Measurements from ENCODE around the gene PRLR.
"Not testable (repeated sequence)": the region's sequence is repeated elsewhere in the genome, so short reads cannot be mapped to it uniquely, and the experiment has no call there.

Gene PRLR

DNA sequence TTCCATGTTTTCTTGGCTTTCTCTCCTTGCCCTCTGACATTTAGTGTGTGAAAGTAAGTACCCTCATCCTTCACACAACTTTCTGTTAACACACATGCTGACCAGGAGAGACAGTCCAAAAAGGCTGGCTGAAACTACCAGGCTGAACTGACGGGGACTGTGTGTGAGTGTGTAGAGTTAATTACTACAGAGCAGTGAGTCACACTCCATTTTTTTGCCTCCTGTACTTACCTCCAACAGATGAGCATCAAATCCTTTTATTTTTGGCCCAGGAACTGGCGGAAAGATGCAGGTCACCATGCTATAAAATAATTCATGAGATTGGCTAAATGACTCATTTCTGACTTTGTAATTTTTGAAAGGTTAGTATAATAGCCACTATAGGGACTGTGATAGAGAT, 162.3 kb downstream of the PRLR start:
- DNase-seq: no peak

DNA sequence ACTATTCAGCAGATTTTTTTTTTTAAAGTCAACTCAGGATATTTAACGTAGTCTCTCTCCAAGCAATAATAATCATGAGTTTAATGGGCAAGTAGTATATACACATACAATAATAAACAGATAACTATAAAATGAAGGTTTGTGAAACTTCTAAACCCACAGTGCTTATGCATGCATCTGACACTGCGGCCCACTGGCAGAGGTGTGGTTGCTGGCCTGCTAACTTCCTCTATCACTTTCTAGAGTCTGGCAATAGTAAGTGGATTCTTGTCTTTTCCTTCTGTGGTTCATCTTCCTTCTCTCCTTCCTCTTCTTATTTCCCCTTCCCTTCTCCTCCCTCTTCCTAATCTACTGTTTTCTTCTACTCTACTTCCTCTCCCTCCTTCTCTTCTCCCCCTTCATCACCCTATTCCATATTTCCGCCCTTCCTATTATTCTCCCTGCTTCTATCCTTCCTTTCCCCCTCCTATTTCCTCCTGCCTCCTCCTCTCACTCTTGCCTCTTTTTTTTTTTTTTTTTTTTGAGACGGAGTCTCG, 164.0 kb downstream of the PRLR start:
- DNase-seq: no peak

DNA sequence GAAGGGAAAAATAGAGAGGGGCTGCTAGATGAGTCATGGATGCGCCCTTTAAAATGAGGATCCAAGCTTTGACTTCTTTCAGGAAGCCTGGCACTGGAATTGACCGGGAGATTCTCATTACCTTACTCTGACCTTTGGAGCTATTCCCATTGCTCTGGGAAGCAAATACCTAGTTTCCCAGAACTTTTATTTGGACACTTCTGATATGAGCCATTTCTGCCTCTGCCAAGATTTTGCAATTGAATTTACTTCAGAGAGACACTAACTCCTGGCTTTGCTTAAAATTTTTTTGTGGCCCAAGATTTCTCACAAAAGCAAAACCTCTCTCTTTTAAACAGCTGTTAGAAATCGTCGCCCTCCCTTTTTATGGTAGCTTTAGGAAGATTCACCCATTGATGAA, 166.9 kb downstream of the PRLR start:
- DNase-seq: no peak

DNA sequence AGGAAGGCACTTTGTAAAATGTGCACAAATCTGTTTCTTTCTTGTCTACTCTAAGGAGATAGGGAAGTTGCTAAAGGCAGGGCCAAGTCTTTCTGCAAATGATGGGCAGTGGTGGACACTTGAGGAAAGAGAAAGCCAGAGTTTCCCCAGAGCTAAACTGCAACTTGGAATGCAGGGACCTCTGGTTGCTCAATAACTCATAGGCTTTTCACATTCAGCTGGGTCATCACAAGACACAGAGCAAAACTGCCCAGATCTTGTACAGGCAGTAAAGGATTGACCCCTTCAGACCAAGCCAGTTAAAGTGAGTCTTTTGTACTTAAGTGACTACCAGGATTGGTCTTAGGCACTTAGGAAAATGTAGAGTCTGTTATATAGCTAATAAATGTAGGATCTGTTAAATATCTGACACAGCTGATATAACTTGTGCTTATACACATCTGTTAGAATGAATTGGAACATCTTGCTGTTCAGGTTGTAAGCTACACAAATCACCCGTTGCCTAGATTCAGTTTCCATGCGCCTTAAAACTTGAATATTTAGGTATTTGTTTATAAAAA, 169.0 kb downstream of the PRLR start:
- no peak for DNase-seq

DNA sequence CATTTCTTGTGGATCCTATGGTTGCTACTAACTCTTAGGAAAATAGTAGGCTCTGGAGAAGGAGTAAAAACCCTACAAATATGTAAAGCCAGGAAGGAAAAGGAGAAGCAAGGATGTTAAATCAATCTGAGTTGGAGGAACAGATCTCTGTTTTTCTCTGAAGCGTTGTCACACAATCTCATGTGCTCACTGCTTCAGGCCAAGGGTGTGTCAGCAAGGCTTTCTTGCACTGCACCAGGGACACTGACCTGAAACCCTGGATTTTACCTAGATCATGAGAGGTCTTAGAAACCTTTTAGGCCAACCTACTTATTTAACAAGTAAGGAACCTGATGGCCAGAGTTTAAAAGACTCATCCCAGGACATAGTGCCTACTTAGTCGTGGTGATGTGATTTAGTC, 170.1 kb downstream of the PRLR start:
- DNase-seq: no peak

DNA sequence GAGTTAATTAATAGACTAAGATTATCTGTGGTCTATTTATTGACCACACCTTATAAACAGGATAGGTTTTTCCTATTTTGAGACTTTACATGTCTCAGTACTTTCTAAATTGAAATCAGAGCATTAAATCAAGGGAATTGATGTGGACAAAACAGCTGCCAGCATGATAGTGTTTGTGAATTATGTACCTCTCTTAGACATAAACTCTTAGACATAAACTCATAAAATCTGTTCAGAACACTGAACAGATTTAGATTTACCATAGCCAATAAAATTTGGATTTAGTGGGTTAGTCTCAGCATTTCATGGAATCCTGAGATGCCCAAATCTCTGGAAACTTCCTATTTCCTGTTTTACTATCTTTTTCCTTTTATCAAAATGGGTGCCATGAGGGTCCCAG, 171.0 kb downstream of the PRLR start:
- DNase-seq: no peak

DNA sequence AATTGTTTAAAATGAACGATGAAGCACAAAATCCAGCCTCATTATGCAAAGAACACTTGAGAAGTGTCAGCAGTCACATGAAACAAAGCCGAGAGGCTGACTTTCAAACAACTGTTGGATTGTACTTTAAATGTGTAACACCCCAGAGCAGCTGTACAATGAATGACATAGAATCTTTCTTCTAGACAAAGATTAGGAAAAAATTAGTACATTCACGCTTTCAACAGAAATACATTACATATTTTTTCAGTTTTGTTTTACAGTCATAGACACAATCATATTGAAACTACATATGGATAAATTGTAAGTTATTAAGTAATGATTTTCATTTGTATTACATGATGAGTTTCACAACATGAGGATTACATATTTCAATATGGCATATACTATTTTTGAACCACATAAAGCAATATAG, 171.9 kb downstream of the PRLR start:
- no peak for DNase-seq

DNA sequence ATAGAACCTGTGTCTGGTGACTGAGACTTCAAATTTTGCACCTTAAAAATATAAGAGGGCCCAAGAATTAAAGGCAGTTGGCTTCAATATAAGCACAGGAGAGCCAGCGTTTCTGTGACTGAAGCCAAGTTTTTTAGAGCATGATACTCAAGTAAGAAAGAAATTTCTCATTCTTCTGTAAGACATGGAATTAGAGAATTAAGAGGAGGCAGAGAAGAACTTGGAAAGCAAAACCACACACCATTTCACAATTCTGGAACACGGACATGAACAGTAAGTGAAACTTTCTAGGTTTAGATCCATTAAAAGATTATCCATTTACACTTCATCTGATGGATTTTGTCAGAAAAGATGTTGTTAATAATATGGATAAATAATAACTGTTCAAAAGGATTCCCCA, 173.6 kb downstream of the PRLR start:
- DNase-seq: no peak

DNA sequence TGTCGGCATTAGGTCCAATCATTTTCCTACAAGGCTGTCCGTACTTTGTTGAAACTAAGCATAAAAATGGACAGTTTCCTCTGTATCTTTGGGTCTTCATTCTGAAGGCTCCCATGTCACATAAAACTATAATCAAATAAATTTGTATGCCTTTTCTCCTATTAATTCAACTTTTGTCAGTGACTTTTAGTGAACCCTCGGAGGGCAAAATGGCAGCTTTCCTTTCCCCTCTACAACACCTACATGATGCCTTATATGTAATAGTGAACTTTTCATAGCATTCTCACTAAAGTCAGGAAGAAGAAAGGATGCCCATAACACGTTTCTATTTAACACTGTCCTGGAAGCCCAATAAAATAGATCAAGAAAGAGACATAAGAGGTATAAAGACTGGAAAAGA, 177.4 kb downstream of the PRLR start:
- DNase-seq: no peak

DNA sequence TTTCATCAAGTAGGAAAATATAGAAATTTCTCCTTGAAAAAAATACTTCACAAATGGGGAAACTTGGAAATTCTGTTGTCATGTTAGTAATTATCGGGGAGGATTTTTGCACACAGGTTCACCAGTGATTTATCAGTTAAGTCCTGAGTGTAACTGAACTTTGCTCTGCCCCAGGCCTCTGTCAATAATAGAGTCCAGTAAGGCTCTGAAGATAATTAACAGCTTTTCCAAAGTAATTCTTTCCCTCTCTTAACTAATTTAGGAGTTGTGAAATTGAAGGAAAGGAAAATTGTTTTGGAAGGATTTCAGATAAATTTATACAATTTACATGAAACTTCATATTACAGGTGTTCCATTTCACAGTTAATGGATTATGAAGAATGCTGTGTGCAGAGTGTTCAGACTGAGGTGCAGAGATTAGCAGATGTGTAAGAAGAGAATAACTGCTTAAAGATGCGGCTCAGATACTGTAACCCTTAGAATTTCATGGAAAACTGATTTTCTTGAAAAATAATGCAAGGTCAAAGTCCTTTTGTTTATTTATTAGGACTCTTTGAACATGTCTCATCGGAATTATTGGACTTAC, 179.7 kb downstream of the PRLR start:
- DNase-seq: no peak

DNA sequence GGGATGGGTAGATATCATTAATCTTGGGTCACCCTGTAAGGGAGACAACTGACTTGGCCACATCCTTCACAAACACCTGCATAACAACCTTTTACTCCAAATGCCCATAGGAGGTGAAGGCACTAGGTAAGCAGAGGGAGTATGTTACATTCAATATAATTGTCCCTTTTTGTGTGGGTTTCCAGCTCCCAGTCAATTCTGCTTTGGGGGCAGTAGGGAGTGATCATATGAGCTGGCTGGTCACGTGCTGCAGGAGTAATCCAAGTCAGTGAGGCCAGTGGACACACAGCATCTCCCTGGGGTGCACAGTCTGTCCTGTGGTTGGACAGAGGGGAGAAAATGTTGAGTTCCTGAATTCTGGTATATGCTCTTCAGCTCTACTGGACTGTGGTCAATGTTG, 181.4 kb downstream of the PRLR start:
- no peak for DNase-seq

DNA sequence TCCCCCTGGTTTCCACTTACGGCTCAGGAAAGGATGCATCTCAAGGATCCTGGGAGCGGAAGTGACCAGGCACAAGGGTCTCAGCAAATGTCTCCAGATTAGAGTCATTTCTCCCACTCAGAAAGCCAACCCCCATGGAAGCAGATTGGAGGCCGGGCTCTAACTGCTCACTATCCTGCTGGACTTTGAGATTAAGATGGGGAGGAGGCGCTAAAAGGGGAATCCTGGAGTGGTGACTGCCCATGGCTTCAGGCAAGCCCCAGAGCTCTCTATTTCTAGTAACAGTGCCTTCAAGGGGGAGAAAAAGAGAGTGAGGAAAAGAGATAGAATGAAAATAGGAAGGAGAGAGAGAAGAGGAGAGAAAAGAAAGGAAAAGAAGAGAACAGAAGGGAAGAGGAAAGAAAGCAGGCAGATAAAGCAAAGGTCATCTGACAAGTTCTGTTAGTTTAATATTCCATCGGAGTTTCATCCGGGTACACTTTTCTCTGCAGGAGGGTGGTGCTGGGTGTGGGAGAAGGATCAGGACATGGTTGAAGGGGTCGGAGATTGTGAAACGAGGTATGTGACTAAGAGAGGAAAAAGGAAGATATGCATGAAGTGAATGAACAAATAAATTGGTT, 182.4 kb downstream of the PRLR start, which contains the start of gene AGXT2:
AGXT2 (minus strand) TSS at position 165 of the 620 bp plus-strand sequence; CDS start at position 108, 57 bp downstream.
- DNase-seq: no peak

DNA sequence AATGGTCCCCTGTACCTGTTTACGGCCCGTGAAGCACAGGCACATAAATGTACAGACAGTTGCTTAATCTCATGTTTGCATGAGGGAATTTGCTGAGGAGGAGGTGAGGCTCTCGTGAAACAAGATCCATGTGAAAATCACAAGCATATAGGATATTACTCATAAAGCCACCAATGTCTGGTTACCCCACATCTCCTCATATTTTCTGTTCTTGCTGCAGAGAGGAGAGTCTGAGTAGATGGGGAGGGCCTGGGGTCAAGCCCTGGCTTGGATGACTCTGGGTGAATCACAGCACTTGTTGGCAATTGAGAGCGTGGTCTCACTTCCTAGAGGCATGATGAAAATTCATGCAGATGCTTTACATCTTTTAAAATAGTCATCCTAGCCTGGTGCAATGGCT, 183.5 kb downstream of the PRLR start:
- DNase-seq: no peak

DNA sequence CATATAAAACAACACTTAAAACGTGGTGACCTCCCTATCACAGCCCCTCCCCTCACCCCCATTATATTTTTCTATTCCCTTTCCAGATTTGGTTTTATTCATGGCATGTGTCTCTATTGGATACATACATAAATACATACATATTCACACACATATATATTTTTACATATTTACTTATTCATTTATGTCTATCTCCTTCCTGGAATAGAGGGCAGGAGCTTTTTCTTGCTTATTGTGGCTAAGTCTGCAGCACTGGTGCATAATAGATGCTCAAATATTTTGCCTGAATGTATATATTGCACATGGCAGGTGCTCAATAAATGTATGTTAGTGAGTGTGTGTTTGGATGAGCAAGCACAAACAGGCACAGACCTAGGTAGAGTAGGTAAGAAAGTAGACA, 185.0 kb downstream of the PRLR start:
- no peak for DNase-seq

DNA sequence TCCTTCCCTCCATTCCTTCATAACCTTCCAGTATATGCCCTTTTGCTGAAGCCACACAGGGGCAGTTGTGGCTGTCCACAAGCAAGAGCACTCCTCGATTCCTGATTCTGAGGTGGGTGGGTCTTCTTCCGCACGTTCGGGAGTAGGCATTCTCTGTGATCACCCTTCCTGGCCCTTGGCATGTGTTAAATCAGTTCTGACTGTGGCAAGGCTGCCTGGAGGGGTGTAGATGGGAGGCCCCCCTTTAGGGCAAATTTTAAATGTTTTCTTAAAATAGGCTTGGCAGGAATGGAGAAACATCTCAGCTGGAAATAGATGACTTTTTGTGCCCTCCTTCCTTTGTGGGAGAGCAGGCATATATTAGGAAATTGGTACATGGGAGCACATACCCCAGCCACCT, 185.6 kb downstream of the PRLR start:
- DNase-seq: no peak

DNA sequence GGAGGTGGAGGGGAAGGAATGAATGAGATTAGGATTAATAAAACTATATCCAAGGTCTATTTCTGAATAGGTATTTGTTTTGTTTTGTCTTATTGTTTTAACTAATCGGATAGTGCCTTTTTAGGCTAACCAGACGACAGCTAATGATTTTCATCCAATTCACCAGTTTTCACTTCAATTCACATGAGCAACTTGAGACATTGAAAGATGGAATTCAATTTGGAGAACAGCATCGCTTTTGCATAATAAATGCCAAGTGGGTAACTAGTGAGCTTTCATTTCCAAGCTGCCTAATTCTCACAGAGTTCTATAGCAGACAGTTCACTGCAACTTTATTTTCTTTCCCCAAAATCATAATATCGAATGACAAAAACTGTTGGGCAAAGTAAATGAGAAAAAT, 187.5 kb downstream of the PRLR start:
- DNase-seq: no peak

DNA sequence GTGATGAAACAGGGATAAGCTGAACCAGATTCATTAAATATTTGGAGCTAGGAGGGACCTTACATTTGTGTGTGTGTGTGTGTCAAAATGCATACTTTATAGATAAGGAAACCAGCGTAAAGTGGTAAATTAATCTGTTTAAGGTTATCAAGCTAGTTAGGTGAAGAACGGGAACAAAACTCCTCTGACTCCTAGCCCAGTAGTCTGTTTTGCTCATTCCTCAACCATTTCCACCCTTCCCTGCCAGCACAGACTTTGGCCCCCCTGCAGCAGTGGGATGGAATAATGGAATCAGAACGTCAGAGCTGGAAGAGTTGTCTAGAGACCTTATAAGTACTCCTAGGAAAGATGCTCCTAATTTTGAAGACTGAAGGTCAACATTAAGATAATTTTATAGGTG, 189.0 kb downstream of the PRLR start:
- no peak for DNase-seq

DNA sequence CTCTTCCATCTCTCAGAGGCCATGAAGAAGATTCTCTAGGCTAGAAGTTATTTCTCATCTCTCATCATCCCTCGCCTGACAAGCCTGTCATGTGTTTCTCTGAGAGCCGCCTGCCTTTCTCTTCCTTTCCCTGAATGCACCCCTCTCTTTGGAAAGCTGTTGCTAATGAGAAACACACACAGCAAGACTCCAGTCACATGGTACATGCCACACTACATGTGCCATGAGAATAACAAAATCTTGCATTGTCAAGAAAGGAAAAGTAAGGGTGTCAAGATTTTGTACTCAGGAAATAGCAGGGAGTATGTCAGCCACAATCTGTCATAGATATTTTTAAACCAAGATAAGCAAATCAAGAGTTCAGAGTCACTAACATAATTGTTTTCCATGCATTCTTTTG, 191.4 kb downstream of the PRLR start:
- DNase-seq: no peak

DNA sequence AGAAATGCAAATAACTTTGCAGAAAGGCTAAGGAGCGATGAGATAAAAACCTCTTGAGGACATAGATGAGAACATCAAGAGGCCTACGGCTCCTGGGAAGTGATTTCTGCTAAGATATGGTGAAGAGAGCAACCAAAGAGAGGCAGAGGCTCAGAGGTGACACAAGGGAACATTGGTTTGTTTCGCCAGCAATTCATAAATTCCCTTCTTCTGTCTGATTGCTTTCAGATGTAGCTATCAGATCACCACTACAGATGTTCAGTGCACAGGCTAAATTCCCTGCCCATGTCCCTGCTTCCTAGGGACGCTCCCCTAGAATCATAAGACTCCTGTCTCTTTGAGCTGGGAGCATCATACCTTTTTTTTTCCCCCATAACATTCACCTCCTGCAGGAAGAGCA, 193.8 kb downstream of the PRLR start:
- DNase-seq: no peak

DNA sequence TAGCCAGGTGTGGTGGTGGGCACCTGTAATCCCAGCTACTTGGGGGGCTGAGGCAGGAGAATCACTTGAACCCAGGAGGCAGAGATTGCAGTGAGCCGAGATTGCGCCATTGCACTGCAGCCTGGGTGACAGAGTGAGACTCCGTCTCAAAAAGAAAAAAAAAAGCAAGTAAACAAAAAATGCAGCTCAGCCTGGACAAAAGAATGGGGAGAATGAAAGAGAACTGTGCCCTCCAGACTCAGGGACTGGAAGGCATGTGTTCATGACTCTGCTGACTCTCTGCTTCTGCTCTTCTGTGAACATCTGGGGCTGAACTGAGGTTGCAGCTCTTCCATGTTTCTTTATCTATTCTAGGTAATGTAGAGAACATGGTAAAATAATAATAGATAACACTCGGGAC, 194.4 kb downstream of the PRLR start:
- DNase-seq: not testable (repeated sequence)

DNA sequence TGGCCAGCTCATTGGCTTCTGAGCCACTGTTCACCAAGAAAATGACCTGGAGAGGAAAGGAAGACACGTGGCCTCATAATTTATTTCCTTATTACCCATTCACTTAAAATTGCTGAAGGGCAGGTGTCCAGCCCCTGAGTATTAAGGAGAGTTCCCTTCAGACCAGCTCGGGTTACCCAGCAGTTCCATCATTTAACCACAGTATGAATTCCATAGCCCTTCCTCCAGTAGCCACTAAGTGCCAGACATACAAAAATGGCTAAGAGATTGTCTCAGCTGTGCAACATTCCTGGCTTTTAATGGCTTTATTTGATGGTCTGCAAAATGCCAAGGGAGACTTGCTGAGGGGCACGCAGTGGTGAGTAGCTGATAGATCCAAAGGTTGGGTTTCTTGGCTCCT, 195.0 kb downstream of the PRLR start:
- DNase-seq: no peak

DNA sequence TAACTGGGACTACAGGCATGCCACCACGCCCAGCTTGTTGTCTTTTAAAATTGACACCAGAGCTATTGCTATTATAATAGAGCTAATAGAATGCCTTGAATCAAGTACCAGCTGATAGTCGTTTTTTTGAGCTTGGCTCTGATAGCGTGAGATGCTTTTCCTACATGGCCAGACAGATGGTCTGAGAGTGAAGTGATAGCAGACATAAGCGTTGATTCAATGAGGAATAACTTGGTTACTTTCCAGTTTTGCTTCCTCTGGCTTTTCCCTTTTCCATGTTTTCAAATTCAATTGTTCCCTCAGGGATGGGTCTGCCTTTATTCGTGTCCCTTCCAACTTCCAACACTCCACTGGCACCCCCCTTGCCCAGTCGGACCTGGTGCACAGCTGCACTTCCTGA, 197.9 kb downstream of the PRLR start:
- no peak for DNase-seq

DNA sequence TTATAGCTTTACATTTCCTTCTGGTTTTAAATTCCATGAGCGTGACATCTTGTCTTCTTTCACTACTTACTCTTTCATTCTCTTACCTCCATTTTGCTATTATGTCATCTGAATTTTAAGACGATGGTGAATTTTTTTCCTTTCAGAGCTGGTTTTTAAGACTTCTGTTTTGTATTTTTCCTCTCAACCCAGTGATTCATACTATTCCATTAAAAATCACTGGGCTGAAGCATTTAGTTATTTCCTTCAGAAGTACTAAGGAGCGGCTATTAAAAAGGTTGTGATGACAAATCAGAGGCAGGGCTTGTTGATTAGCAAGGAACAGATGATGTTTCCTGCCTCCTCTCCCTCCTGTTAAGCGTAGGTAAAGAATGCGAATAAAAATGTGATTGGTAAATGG, 199.0 kb downstream of the PRLR start:
- DNase-seq: no peak

DNA sequence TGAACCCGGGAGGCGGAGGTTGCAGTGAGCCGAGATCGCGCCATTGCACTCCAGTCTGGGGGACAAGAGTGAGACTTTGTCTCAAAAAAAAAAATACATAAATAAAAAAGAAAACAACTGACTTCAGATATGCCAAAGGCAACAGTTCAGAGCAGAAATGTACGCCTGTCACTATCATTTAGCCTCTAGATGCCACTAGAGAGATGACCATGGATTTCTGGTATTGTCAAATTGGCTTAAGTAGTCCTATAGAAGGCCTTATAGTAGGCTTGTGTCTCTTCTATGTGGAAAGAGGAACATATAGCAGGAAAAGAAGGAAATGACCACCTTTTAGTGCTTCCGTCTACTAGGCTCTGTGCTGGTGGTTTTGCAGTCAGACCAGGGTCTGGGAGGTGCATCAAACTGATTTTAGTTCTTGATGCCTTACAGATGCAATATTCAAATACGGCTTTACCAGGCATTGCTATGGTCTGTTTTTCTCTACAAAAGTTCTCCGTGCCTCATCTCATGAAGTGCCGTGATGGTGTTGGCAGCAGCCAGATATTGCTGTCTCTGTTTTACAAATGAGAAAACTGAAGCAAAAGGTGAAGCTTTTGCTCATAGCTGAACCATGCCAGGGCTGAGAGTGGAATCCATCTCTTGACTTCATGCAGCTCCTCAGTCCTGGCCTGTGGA, 199.7 kb downstream of the PRLR start:
- peak; percentile 15 for DNase-seq
